NT2/D1 (cell line): ENCODE data around the gene TCEAL5.

Experiments used
- SUZ12 ChIP-seq: IDR thresholded peaks from 2 replicates; pipeline ENCODE4 v1.6.1; 2011; ENCODE audit not compliant: insufficient read length, insufficient read depth; ENCODE audit errors: extremely low read depth
- YY1 ChIP-seq: IDR thresholded peaks from 2 replicates; pipeline ENCODE4 v1.6.1; 2011; ENCODE audit not compliant: insufficient read length, insufficient read depth
- ZNF274 ChIP-seq: IDR thresholded peaks from 2 replicates; pipeline ENCODE4 v1.6.1; 2011; ENCODE audit warnings: mild to moderate bottlenecking, low read depth, low read length

GRCh38 chrX:103236296-103236695 is 40.3 kb downstream of the TCEAL5 start:
- TF ChIP-seq YY1: no peak
- TF ChIP-seq ZNF274: no peak
- no peak for TF ChIP-seq SUZ12
